ELF-1 (cell line): Measurements from ENCODE around the gene TIGD2.
A peak's percentile ranks its signal among the peaks of the same experiment; 100 is the strongest.

ENCODE experiments used
- DNase-seq: peaks from one replicate; pipeline ENCODE4 v3.0.0-alpha.2; 2016; ENCODE audit warnings: low read depth, low spot score

The TIGD2 gene

DNA sequence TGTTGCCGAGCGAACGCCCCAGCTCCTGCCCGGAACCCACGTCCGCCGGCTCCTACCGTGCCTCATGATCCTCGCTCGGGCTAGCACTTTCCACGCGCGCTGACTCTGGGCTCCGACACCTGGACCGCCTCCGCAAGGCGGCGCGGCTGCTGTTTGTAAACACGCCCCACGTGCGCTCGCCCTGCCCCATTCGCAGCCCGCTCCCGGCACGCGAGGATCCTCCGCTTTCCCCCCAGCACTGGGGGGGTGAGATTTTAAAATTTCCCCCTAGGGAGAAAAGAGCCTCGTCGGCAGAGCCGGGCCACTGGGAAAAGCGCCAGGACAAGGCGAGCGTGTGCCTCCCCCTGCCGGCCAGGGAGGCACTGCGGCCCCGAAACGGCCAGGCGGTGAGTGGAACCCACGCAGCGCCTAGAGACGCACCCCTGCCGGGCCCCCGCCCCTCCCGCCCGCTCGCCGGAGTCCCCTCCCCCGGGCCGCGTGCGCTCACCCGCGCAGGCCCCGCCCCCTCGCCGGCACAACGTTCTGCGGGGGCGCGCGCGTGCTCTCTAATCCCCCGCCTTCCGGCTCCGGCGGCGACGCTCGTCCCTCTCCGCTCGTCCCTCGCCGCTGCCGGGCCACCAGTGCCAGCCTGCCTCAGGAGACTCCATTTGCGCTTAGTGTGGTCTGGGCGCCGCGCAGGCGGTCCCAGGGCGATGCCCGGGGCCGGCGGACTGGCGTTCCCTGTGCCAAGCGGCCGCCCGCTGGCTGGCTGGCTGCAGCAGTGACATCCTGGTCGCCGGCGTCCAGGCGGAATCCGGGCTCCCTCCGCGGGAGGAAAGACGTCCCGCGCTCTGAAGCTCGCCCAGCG is at the start of gene TIGD2:
Gene TIGD2 (plus strand): TSS at position 548 of the 847 bp plus-strand sequence. CDS start 1,442 bp downstream, outside the sequence.
- DNase-seq = peak; percentile 85

DNA sequence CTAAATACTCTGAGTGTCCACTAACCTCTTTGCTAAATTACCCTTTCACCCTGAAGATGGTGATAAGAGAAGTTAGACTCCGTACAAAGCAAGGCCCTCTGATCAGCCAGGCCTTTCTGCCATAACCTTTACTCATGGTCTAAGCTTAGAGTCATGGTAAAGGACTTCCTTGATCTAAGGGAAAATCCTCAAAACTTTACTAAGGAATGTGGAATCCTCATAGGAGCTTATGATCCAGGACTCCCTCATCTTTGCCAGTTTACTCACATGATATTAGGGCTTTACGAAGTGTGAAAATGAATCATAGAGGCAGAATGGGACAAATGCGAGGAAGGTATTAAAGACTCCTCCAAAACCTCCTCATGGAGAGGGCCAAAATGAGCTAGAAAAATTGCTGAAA is 46.5 kb upstream of the TIGD2 start:
- DNase-seq = no peak

DNA sequence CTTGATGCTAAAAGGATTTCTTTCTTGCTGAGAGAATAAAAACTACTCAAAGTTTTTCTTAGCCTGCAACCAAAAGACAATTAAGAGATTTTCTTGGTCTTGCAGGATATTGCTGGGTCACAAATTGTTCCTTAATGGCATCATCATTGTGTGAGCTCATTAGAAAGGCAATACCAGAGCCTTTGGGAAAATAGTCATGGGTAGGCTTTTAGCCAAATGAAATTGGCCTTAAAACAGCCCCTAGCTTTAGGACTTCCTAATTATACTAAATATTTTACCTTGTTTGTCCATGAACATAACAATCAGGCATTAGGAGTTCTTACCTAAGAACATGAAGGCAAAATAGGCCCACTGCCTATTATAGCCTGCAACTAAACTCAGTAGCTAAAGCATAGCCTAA is 43.9 kb upstream of the TIGD2 start:
- DNase-seq = no peak

DNA sequence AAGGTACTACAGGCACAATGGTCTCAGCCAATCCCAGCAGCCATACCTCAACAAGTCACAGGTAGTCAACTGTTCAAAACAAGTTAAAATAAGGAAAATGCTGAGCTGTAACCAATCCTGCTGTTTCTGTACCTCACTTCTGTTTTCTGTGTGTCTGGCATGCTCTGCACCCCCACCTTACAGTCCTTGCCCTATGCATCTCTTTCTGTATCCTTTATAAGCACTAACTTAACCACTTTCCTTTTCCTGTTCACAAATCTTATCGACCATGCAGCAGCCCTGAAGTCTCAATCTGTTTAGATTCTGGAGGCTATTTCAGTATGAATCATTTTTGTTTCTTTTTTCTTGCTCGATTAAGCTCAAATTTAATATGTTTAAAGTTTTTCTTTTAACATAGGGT is 41.9 kb upstream of the TIGD2 start:
- no peak for DNase-seq

DNA sequence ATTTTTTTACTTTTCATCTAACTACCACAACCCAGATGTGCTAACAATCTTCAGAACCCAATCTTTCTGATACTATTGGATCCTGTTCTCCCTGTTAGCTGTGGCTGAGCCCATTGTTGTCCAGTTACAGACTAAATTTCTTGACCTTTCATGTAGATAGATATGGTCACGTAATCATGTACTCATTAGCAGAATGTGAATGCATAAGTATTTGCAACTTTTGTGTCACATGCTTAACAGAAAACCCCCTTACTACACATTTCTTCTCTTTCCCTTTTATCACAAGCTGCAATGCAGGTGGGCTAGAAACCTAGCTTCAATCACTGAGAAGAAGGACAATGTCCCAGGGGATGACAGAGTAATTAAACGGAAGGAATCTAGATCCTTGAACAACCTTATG is 41.3 kb upstream of the TIGD2 start:
- DNase-seq = no peak

DNA sequence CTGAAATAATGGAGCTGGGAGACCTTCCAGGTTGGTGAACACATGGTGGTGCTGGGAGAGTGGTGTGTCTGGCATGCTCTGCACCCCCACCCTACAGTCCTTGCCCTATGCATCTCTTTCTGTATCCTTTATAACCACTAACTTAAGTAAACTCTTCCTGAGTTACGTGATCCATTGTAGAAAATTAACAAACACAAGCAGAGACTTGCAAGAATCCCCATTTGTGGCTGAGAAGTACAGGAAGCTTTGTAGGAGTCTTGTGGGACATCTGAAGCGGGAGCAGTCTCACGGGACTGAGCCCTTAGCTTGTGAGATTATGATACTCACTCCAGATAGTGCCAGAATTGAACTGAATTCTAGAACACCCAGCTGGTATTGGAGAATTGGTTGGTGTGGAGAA is 40.0 kb upstream of the TIGD2 start:
- no peak for DNase-seq

DNA sequence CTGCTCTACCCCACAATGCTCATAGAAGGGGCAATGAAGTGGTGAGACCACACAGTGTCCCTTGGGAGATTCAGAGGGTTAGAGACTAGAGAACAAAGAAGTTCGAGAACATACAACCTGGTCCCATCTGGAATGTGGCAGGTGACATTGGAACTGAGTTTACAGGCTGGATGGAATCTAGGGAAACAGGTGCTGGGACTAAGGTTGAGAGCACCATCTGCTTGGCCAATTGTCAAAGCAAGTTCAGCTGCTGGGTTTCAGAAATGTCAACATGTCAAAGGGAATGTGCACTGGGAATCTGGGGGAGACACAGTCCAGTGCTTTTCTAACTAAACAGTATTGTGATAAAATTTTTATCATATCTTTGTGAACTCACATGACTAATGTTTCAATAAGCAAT is 38.4 kb upstream of the TIGD2 start:
- DNase-seq = no peak

DNA sequence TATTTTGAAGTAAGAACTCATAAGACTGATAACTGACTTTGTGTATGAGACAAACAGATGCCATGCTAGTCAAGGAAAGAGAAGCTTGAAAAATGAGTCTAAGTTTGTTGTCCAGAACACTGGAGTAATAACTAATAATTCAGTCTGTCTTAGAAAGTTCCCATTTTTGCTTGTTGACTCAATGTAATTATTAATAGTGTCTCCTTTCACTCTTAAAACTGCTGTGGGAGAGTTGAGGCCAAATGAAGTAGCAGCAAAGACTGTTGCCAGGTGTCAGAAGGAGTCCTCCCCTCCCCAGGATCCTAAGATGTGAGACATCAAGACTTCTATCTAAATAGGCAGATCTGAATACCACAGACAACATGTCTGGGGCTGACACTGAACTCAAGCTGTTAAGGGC is 33.6 kb upstream of the TIGD2 start:
- no peak for DNase-seq

DNA sequence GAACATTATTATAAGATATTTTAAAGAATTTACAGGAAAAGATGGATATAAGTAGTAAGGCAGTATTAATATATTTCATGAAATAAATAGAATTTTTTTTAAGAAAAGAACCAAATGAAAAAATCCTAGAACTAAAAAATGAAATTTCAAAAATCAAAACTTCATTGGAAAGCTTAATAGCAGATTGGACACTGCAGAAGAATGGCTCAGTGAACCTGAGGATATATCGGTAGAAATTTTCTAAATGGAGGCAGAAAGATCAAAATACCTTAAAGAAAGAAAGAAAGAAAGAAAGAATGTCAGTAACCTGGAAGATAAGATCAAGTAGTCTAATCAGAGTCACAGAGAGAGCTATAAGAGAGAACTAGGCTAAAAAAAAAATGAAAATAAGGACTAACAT is 33.0 kb upstream of the TIGD2 start:
- no peak for DNase-seq

DNA sequence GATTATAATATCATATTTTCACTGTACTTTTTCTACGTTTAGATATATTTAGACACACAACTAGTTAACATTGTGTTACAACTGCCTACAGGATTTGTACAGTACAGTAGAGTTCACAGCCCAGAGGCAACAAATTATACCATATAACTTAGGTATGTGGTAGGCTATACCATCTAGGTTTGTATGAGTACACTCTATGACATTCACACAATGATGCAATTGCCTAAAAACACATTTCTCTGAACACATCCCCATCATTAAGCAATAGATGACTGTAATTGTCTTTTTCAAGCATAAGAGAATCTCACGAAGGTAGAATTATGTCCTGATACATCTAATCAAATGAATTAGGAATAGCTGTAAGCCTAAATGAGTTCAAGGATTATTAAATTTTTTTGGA is 12.3 kb upstream of the TIGD2 start:
- no peak for DNase-seq

DNA sequence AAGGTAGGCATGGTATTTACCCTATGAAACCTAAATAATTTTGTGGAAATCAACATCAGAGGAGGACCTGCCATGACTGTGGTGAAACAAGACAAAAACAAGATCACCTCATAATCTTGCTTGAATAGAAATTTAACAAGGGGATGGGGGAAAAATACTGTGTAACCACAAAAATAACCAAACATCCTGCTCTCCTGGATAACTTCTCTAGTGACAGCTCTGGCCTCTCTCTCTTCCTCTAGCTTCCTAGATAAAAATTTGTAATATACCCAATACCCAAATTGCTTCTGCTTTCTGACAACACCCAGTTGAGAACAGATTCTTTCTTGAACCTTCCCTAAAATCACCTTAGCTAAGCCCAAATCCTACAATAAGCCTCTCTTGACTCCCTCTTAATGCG is 11.9 kb upstream of the TIGD2 start:
- no peak for DNase-seq

DNA sequence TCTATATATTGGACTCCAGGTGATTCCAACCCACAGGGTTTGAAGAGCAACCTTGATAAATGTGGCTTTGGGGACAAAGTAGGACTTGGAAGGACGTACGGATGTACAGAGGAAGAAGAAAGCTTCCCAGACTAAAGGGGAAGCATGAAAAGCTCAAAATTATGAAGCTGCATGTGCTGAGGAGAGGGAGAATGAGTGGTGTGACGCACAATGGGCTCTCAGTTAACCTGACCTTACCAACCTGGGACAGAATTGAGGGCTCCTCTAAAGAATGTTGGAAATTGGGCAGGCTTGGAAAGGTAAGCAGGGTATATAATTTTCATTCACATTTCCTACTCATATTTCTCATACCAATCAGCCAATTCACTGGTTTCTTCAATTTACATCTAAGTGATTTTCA is 10.5 kb upstream of the TIGD2 start:
- no peak for DNase-seq

DNA sequence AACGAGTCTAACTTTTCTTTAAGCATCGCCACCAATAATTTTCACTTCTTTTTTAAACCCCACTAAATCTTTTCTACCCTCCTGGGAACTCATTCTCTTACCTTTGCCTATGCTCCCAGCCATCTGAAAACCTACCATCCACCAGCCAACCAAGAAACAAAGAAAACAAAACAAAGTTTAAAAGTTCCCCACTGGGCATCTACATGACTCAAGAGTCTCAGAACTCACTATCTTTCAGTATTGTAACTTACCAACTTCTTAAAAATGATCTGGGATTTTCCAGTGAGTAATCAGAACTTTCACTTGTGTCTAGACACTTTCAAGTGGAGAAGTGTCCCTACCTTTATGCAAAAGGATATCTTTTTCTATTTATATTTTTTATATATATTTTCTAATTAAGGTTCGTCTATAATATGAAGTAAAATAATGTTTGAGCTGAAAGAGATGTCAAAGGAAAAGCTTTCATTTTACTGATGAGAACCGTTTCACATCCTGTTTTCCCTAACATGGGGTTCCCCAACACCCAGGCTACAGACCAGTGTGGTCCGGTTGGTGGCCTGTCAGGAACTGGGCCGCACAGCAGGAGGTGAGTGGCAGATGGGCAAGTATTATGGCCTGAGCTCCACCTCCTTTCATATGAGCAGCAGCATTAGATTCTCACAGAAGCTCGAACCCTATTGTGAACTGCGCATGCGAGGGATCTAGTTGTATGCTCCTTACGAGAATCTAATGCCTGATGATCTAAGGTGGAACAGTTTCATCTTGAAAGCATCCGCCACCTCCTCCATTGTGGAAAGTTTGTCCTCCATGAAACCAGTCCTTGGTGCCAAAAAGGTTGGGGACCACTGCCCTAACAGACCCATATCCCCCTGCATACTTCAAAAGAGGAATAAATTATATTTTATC is 9.8 kb upstream of the TIGD2 start:
- no peak for DNase-seq

DNA sequence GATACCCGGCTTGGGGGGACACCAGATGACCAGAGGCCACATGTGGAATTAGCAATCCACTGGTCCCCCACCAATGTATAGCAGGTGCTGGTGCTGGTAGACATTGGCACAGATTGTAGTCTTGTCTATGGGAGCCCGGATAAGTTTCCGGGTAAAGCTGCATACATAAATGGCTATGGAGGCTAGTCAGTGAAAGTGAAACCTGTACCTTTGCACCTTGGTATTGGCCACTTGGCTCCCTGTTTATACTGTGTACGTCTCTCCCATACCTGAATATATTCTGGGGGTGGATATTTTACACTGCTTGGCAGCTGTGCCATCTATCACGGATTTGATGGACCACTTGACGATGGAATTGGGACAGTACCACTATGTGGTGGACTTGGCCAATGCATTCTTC is 5.6 kb upstream of the TIGD2 start:
- no peak for DNase-seq

DNA sequence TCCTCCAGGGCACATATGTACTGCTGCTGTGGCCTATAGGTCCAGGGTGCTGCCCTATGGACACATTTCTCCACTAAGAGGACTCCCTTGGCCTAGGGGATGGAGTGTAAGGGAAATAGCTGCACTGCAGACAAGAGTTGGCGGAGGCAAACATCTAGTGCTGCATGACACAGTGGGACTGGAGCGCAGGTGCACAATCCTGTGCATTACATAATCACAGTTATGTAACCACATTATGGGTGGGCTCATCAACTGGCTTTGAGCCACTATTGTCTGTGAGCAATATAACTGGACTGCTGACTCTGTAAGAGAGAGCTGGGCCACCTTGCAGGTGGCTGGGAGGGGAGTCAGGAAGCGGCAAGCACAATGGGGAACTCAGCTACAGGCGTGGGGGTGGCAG is 3.2 kb upstream of the TIGD2 start:
- DNase-seq = no peak

DNA sequence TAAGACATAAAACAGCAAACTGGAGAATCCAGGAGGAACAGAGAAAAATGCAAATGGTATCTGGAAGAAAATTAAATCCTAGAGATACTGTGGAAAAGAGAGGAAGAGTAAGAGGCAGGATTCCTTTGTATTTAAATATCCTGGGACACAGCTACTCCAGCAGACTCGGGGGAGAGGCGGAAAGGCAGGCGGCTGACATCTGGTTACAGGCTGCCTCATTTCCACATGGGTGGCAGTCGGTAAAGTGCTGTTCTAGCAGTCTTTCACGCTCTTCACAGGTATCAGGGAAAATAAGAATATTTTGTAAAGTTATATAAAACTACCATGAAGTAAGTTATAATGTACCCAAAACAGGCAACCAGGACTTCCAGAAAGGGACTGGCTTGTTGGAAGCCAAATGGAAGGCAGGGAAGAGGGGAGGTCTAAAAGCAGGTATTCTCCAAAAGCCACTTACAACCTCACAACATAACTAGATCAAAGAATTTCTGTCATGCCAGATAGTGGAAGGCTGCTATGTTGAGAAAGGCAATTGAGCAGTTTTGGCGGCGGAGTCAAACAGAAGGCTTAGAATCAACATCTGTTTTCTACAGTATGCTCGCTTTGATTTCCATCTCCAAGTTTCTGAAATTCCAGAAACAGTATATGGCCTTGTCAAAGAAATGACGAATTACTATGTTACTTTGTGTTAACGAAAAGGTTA is 1.3 kb upstream of the TIGD2 start:
- no peak for DNase-seq

DNA sequence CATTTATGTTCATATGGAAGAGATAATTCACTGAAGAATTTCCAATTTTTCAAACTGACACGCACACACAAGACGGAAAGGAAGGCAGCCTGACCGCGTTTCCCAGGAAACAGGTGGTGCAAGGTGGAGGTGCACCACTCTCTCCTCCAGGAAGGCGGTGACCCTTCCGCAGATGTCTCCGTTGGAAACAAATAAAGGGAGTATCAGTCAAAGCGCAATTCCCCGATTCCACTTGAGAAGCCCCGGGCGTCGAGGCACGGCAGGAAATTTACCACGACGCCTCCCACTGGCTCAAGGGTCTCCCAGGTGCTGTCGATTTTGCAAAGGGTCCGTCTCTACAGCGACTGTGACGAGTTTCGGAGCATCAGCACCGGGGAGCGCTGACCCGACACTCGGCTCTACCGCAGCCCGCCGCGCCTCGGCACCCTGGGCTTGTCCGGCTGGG is 770 bp upstream of the TIGD2 start:
- DNase-seq = peak; percentile 49

DNA sequence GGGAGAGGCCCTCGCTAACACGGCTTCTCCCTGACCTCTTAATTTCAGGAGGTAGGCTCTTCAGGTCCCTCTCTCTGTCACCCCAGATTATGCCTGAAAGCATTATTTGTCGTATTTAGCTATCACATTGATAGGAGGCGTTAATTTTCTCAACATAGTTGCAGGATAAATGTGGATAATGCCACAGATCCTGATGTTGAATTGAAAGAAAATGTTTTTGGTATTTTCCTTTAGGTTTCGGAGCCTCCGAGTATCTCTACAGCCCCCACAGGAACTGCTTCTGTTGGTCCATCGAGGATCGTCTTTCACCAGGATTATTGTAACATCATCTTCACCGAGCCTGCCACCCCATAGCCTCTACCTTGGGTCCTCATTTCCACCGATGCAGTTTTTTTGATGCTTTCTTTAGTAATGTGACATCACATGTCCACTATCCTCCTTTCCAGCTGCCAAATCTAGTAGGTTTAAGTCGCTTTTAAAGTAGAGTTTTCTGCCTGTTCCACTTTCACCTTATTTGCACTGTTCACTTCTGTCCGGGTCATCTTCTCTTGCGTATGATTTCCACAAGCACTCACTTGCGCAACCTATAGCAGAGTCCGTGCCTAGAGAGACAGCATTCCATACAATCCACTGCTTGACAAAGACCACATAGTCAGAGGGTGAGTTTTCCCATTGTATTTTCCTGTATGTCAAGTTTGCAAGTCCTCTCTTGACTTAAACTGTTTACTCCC is 665 bp downstream of the TIGD2 start:
- DNase-seq = peak; percentile 36

DNA sequence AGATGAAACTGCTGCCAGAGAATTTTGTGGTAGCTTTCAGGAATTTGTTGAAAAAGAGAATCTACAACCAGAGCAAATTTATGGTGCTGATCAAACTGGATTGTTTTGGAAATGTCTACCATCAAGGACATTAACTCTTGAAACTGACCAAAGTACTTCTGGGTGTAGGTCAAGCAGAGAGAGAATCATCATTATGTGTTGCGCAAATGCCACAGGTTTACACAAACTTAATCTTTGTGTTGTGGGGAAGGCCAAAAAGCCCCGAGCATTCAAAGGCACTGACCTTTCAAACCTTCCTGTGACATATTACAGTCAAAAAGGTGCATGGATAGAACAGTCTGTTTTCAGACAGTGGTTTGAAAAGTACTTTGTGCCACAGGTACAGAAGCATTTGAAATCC is 2.1 kb downstream of the TIGD2 start:
- DNase-seq = no peak

DNA sequence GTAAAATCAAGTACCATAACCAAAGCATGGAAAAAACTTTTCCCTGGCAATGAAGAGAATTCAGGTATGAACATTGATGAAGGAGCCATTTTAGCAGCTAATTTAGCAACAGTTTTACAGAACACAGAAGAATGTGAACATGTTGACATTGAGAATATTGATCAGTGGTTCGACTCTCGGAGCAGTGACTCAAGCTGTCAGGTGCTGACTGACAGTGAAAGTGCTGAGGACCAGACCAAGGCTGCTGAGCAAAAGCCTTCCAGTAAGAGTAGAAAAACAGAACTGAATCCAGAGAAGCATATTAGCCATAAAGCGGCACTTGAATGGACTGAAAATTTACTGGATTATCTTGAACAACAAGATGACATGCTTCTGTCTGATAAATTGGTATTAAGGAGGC is 2.8 kb downstream of the TIGD2 start:
- no peak for DNase-seq

DNA sequence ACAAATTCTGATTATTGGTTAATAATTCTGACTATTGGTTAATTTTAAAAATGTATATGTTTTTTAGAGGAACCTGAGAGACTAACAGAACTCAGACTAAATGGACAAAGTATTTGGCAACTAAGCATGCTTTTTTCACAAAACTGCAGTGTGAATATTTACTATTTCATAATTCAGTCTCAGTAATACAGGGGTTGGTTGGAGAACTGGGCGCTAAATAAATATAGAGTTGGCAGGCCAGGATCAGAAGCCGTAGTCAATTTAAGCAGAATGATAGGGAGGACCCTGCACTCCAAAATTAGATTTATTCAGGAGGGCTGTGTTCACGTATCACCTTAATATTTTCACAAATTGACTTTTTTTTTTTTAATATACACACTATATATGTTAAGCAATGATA is 5.8 kb downstream of the TIGD2 start:
- DNase-seq = no peak
